ENCODE results near the gene LRRC75A. TPM values are rescaled to one million over a fixed set of nuclear protein-coding genes. Genes with fewer than 3 reads are reported as not detected.

Gene LRRC75A
- total RNA-seq, 2 donors from 2014 or later: 3.2 to 5.0 TPM

GRCh38 chr17:16468428-16468992, 23.5 kb downstream of the LRRC75A start:
- H3K9ac ChIP-seq (ENCODE audit: extremely low read depth, low read length, poor library complexity, severe bottlenecking): no peak overlapping the region
- H3K27ac Mint-ChIP-seq: no peak overlapping the region
- no peaks in the 10 kb centered on the region for H3K36me3 Mint-ChIP-seq (ENCODE audit: low read depth)
- DNase-seq: no peak
- no peak overlapping the region for H3K4me3 Mint-ChIP-seq
- no peaks in the 10 kb centered on the region for H3K4me1 ChIP-seq (ENCODE audit: control insufficient read depth, insufficient read depth, low read length)
- peaks cover 39% of the 10 kb centered on the region for H3K27me3 Mint-ChIP-seq (ENCODE audit: insufficient read depth)
- peaks cover 8% of the 10 kb centered on the region for H3K27me3 ChIP-seq (ENCODE audit: control insufficient read depth, insufficient read depth, low read length, poor library complexity, severe bottlenecking)
- no peaks in the 10 kb centered on the region for H3K36me3 ChIP-seq (ENCODE audit: control insufficient read depth, insufficient read depth, low read length)
- H3K4me1 Mint-ChIP-seq: peaks cover 5% of the 10 kb centered on the region
- WGBS, 2 experiments (ENCODE audit: insufficient coverage in 1 of 2, insufficient read length in 1 of 2): 89 to 91% methylated on average over 3 to 4 of the region's 4 CpGs
- no peak overlapping the region for H3K27ac ChIP-seq (ENCODE audit: low read depth, low read length)
- no peak overlapping the region for H3K4me3 ChIP-seq (ENCODE audit: low read length)
- H3K9me3 ChIP-seq (ENCODE audit: control insufficient read depth, low read length): no peaks in the 10 kb centered on the region
- TF ChIP-seq CTCF (conservative IDR thresholded peaks at IDR 0.05): no peak
- H3K9me3 Mint-ChIP-seq: no peaks in the 10 kb centered on the region

GRCh38 chr17:16467886-16468285, 24.1 kb downstream of the LRRC75A start:
- no peak overlapping the region for H3K9ac ChIP-seq (ENCODE audit: extremely low read depth, low read length, poor library complexity, severe bottlenecking)
- H3K9me3 ChIP-seq (ENCODE audit: control insufficient read depth, low read length): no peaks in the 10 kb centered on the region
- H3K4me1 ChIP-seq (ENCODE audit: control insufficient read depth, insufficient read depth, low read length): no peaks in the 10 kb centered on the region
- H3K4me1 Mint-ChIP-seq: peaks cover 3% of the 10 kb centered on the region
- TF ChIP-seq CTCF (conservative IDR thresholded peaks at IDR 0.05): no peak
- H3K27me3 ChIP-seq (ENCODE audit: control insufficient read depth, insufficient read depth, low read length, poor library complexity, severe bottlenecking): peaks cover 8% of the 10 kb centered on the region
- peaks cover 37% of the 10 kb centered on the region for H3K27me3 Mint-ChIP-seq (ENCODE audit: insufficient read depth)
- H3K4me3 Mint-ChIP-seq: no peak overlapping the region
- H3K27ac ChIP-seq (ENCODE audit: low read depth, low read length): no peak overlapping the region
- H3K4me3 ChIP-seq (ENCODE audit: low read length): no peak overlapping the region
- no peaks in the 10 kb centered on the region for H3K36me3 Mint-ChIP-seq (ENCODE audit: low read depth)
- WGBS, 2 experiments (ENCODE audit: insufficient coverage in 1 of 2, insufficient read length in 1 of 2): 99 to 100% methylated on average over 3 of the region's 3 CpGs
- H3K27ac Mint-ChIP-seq: no peak overlapping the region
- H3K36me3 ChIP-seq (ENCODE audit: control insufficient read depth, insufficient read depth, low read length): no peaks in the 10 kb centered on the region
- H3K9me3 Mint-ChIP-seq: no peaks in the 10 kb centered on the region
- no peak for DNase-seq

GRCh38 chr17:16467044-16467443, 24.9 kb downstream of the LRRC75A start:
- Mint-ChIP-seq H3K36me3 (ENCODE audit: low read depth) (peaks cover 1% of the 10 kb centered on the region), H3K27me3 (ENCODE audit: insufficient read depth) (peaks cover 32% of the 10 kb centered on the region)

More at GRCh38 chr17:16467044-16467443, 24.9 kb downstream of the LRRC75A start:
- Mint-ChIP-seq H3K27ac (no peak overlapping the region), H3K4me3 (no peak overlapping the region), H3K9me3 (no peaks in the 10 kb centered on the region), H3K4me1 (no peaks in the 10 kb centered on the region)
- no peak for TF ChIP-seq CTCF (conservative IDR thresholded peaks at IDR 0.05)
- no peak for DNase-seq
- Histone ChIP-seq H3K9ac (ENCODE audit: extremely low read depth, low read length, poor library complexity, severe bottlenecking) (no peak overlapping the region), H3K36me3 (ENCODE audit: control insufficient read depth, insufficient read depth, low read length) (no peaks in the 10 kb centered on the region), H3K27me3 (ENCODE audit: control insufficient read depth, insufficient read depth, low read length, poor library complexity, severe bottlenecking) (peaks cover 8% of the 10 kb centered on the region), H3K4me3 (ENCODE audit: low read length) (no peak overlapping the region), H3K9me3 (ENCODE audit: control insufficient read depth, low read length) (no peaks in the 10 kb centered on the region), H3K27ac (ENCODE audit: low read depth, low read length) (no peak overlapping the region), H3K4me1 (ENCODE audit: control insufficient read depth, insufficient read depth, low read length) (no peaks in the 10 kb centered on the region)
- WGBS, 2 experiments (ENCODE audit: insufficient coverage in 1 of 2, insufficient read length in 1 of 2): 90 to 93% methylated on average over 5 to 6 of the region's 6 CpGs

Data from endodermal cell (in vitro differentiated cells).